ENCODE measurements around the gene EFHC1. TPM values are rescaled to one million over a fixed set of nuclear protein-coding genes. Genes with fewer than 3 reads are reported as not detected.

Gene EFHC1
- total and polyA plus RNA-seq, 2 donors (not counting 1 experiment from before 2014, with no cell fraction given), result 19.4 to 34.8 TPM

DNA sequence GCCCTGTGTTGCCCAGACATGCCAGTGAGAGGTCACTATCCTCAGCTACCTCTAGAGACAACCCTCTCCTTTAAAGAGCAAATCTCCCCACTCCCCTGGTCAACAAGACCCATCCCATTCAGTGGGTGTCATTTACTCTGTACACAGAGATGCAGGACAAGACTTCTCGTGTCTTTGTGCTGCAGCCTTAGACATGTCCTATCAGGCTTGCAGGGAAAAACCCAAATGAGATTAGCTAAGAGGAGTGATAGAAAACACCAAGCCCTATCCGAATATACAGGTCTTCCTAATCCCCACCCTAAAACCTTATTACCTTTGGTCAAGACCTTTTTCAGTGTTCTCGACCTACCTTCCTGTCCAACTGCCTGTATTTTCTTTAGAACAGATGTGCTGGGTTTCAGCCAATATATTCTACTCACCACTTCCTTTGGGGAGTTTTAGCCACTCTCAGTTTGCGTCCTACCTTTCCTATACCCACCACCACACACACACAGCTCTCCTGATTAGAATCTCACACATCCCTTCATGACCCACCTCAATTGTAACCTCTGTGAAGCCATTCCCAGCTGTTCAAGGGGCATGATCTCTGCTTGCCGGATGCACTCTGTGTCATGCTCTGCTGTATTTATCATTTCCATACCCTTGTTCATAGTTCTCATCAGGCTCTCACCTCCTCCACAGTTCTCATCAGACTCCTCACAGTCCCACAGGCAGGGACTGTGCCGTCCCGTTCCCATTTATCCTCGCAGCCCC lies 117.0 kb downstream of the EFHC1 start:
- CTCF ChIA-PET, result no interaction called here
- peak overlapping the region; percentile 11 for H3K4me2 ChIP-seq (replicated peaks; ENCODE audit: low read depth, low read length, poor library complexity, severe bottlenecking)

More for the DNA sequence above, 117.0 kb downstream of the EFHC1 start:
- Histone ChIP-seq H3K27ac (ENCODE audit: low read length in 2 of 2) (no peak overlapping the region), H3K4me1 (ENCODE audit: control insufficient read depth in 2 of 2, insufficient read depth in 2 of 2, low read length in 2 of 2) (peaks cover 8 to 16% of the 10 kb centered on the region in 2 donors), H2AFZ (ENCODE audit: insufficient read depth, low read depth, low read length, poor library complexity, severe bottlenecking) (no peak overlapping the region), H3K27me3 (replicated peaks in 1 of 4; ENCODE audit: control extremely low read depth in 1 of 4, control insufficient read depth in 3 of 4, insufficient read depth in 4 of 4, low read length in 3 of 4) (no peaks in the 10 kb centered on the region), H3K9me3 (ENCODE audit: control extremely low read depth in 1 of 3, control insufficient read depth in 2 of 3, insufficient read depth in 1 of 3, low read length in 2 of 3) (no peaks in the 10 kb centered on the region), H3K9ac (ENCODE audit: low read length) (no peak overlapping the region), H3K4me3 (ENCODE audit: control extremely low read depth in 1 of 5, extremely low read depth in 1 of 5, insufficient read depth in 1 of 5, low read depth in 2 of 5, low read length in 4 of 5) (no peak overlapping the region), H3K79me2 (ENCODE audit: control insufficient read depth, insufficient read depth, low read length) (peaks cover 3% of the 10 kb centered on the region), H4K20me1 (ENCODE audit: control insufficient read depth, insufficient read depth, low read length, poor library complexity, severe bottlenecking) (peaks cover 4% of the 10 kb centered on the region), H3K36me3 (replicated peaks in 1 of 2; ENCODE audit: control extremely low read depth in 1 of 2, control insufficient read depth in 1 of 2, extremely low read depth in 1 of 2, insufficient read depth in 2 of 2, low read length in 1 of 2) (peaks cover 0 to 4% of the 10 kb centered on the region in 2 experiments)
- DNase-seq (no peak), ATAC-seq (ENCODE audit: low read depth) (no peak)
- Mint-ChIP-seq H3K27ac (peak overlapping the region; percentile 32), H3K4me3 (peak overlapping the region; percentile 5), H3K4me1 (peaks cover 16% of the 10 kb centered on the region), H3K9me3 (ENCODE audit: insufficient read depth) (no peaks in the 10 kb centered on the region), H3K27me3 (no peaks in the 10 kb centered on the region)
- TF ChIP-seq, protein P1, sequence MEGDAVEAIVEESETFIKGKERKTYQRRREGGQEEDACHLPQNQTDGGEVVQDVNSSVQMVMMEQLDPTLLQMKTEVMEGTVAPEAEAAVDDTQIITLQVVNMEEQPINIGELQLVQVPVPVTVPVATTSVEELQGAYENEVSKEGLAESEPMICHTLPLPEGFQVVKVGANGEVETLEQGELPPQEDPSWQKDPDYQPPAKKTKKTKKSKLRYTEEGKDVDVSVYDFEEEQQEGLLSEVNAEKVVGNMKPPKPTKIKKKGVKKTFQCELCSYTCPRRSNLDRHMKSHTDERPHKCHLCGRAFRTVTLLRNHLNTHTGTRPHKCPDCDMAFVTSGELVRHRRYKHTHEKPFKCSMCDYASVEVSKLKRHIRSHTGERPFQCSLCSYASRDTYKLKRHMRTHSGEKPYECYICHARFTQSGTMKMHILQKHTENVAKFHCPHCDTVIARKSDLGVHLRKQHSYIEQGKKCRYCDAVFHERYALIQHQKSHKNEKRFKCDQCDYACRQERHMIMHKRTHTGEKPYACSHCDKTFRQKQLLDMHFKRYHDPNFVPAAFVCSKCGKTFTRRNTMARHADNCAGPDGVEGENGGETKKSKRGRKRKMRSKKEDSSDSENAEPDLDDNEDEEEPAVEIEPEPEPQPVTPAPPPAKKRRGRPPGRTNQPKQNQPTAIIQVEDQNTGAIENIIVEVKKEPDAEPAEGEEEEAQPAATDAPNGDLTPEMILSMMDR (IDR thresholded peaks at IDR 0.05), result no peak
- TF ChIP-seq EZH2 (IDR thresholded peaks at IDR 0.05; ENCODE audit: borderline replicate concordance, insufficient read depth, low read depth, low read length, poor library complexity, severe bottlenecking), result no peak
- POLR2A ChIA-PET, result no interaction called here
- 42% methylated on average over 5 of the region's 8 CpGs for WGBS (ENCODE audit: insufficient coverage)
- intact Hi-C loops (cut with micrococcal nuclease), result no loop called here

Measured in B cell (primary cell).